AG09319 (cell line): ENCODE results near the gene PTPN3.

Experiments
- DNase-seq: peaks from one replicate; pipeline ENCODE4 v3.0.0-alpha.2; 2010; ENCODE audit warnings: low read depth; ENCODE audit errors: extremely low read depth
- TF ChIP-seq, protein P1 (sequence below): IDR thresholded peaks from 2 replicates; pipeline ENCODE4 v1.5.1; 2011; ENCODE audit warnings: low read depth, mild to moderate bottlenecking, inconsistent platforms, low read length, moderate library complexity

PTPN3 gene

DNA sequence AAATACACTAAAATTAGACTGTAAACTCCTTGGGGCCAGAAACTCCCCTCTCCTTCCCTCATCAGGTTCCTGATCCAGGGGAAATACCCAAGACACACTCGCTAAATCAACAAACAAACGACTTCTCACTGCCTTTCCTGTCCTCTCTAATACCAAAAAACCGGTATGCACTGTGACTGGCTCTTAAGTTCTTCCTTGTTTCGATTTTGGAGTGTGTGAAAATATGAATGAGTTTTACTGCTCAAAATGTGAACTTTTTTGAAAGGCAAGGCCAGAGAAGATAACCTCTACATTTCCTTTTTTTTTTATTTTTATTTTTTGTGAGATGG, 96.2 kb downstream of the PTPN3 start:
- no peak for DNase-seq
- TF ChIP-seq, protein P1, sequence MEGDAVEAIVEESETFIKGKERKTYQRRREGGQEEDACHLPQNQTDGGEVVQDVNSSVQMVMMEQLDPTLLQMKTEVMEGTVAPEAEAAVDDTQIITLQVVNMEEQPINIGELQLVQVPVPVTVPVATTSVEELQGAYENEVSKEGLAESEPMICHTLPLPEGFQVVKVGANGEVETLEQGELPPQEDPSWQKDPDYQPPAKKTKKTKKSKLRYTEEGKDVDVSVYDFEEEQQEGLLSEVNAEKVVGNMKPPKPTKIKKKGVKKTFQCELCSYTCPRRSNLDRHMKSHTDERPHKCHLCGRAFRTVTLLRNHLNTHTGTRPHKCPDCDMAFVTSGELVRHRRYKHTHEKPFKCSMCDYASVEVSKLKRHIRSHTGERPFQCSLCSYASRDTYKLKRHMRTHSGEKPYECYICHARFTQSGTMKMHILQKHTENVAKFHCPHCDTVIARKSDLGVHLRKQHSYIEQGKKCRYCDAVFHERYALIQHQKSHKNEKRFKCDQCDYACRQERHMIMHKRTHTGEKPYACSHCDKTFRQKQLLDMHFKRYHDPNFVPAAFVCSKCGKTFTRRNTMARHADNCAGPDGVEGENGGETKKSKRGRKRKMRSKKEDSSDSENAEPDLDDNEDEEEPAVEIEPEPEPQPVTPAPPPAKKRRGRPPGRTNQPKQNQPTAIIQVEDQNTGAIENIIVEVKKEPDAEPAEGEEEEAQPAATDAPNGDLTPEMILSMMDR: no peak

DNA sequence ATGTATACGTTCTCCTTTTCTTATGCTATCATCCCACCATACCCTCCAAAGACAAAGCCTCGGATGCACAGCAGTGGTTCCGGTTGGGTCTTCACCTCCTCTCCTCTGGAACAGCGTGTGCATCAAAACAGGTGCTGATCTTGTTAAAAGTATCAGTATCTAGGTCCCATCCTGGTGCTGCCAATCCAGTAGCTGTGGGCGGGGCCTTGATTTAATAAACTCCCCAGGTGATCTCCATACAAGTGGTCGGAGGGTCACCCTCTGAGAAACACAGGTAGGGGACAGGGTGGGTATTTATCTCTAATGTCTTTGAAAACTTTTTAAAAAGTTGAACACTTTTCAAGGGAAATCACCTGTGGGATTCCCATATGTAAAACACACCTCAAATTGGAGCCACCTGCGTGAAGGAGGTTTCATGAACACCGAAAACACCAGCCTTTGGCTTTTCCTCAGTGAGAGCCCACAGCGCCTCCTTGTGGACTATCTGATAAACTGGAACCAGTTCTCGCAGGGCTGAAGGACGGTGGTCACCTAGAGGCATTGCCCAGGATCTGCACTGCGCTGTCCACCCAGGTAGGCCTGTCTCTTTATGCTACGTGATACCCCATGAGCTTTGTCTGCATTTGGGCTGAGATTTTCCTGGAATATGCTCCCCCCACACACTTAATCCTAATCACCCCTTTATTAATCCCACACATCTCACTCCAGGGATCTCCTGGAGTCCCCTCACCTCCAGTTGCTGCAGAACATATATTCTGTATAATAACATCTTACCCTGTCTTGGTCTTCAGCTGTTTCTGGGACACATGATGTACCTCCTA, 96.7 kb downstream of the PTPN3 start:
- DNase-seq: peak; percentile 5
- TF ChIP-seq, protein P1: peak; percentile 68

DNA sequence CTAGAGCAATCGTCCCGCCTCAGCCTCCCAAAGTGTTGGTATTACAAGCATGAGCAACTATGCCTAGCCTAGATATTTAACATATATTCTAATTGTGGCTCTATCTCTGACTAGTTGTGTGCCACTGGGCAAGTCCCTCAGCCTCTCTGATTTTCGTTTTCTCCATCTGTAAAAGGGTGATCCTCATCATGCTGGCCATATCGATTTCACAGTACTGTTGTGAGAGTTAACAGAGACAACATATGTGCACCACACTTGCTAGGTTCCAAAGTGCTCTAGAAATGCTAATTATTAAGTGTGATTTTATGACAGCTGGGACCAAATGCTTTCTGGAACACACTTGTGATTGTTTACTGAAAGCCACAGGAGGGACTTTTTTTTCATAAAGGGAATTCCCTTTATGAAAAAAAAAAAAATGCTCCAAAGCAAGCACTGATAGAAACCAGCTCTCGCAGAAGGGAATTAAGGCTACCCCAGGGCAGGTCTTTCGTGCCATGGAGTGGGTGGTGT, 98.8 kb downstream of the PTPN3 start:
- TF ChIP-seq, protein P1: no peak
- no peak for DNase-seq

DNA sequence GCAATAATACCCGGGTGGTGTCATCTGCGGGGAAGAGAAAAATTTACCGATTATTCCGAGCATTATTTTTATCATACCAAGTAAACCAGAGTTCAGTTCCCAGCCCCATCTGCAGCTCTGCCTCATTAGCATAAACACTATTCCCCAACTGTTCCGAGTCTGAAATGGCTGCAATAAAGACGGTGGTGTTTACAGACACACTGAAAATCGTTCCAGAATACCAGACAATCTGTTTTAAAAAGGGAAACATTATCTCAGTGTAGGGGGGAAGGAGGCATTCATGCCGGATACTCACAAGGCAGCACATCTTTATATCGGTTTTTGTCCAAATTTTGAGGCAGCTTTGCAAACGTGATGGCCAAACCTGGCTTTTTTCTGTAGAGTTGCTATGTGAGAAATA, 106.9 kb downstream of the PTPN3 start:
- TF ChIP-seq, protein P1: no peak
- DNase-seq: no peak

DNA sequence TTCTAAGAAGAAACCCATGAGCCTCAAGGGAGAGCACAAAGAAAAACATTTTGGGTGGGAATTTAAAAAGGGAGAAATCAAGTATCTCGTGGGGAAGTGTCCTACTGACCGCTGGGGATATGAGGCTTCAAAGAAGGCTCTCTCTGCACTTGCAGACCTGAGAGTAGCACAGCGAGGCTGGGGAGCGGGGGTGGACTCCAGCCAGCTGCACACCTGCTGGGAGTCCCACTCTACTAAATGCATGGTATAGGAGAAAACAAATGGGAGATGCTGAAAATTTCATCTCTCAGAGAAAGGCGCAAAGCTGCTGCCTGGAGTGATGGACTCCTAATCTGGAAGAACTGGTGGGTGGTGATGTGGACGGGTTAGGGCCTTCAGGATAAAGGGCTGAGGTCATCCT, 110.3 kb downstream of the PTPN3 start:
- DNase-seq: no peak
- TF ChIP-seq, protein P1: no peak

DNA sequence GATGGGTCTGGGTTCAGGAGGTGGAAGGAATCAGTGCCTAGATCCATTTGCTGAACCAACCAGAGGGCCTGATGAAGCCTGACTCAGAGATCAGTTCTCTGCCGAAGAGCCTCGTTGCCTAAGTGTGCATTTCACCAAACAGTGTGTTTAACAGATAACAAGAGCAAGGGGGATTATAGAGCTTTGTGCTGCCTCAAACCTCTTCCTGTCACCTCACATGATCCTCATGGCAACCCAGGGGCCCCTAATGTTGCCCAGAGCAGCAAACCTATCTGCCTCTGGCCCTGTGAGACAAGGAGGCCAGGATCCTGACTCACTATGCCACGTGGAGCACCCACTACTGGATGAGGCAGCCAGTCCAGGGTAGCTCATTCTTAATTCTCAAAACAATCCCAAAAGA, 110.9 kb downstream of the PTPN3 start:
- TF ChIP-seq, protein P1: no peak
- no peak for DNase-seq

DNA sequence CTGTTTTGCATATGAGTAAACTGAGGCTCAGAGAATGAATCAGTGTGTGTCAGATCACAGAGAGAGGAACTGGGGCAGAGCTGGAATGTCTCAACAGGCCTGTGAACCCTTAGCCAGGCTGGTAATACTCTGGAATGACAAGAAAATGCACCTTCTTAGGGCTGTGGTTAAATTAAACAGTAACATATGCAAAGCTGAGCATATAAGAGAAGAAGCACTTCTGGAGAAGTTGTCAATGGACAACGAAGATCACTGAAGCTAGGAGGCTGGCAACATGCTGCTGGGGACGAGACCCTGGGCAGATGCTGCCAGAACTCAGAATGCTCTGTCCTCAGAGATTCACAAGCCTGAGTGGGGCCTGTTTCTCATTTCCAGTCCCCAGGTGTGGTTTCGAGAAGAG, 112.6 kb downstream of the PTPN3 start:
- no peak for DNase-seq
- TF ChIP-seq, protein P1: no peak
